SK-N-SH treated with all-trans-retinoic acid at 6 μM for 48 hours (cell line): ENCODE measurements around the gene DDX41.

ENCODE experiments used
- CREB5 ChIP-seq: fragments of 250-450 bp; sonication (Bioruptor Pico); IDR thresholded peaks from 2 replicates; pipeline ENCODE4 v1.5.1; 2020; ENCODE audit warnings: low read depth, mild to moderate bottlenecking, moderate library complexity
- OSR1 ChIP-seq: fragments of 250-450 bp; sonication (Bioruptor Pico); IDR thresholded peaks from 2 replicates; pipeline ENCODE4 v1.8.0; 2022; ENCODE audit warnings: moderate library complexity, mild to moderate bottlenecking, inconsistent platforms
- RARB ChIP-seq: fragments of 250-450 bp; sonication (Bioruptor Pico); IDR thresholded peaks from 2 replicates; pipeline ENCODE4 v1.8.0; 2021; ENCODE audit warnings: mild to moderate bottlenecking, moderate library complexity
- SNAI2 ChIP-seq: fragments of 250-450 bp; sonication (Bioruptor Pico); IDR thresholded peaks from 2 replicates; pipeline ENCODE4 v1.5.0; 2020; ENCODE audit warnings: mild to moderate bottlenecking, moderate library complexity
- TOX ChIP-seq: fragments of 250-450 bp; sonication (Bioruptor Pico); IDR thresholded peaks from 2 replicates; pipeline ENCODE4 v1.8.0; 2021; ENCODE audit warnings: mild to moderate bottlenecking, moderate library complexity, borderline replicate concordance
- ZNF70 ChIP-seq: fragments of 450-650 bp; formaldehyde crosslinking; IDR thresholded peaks from 2 replicates; pipeline ENCODE4 v1.5.0; 2020; ENCODE audit warnings: mild to moderate bottlenecking, moderate library complexity
- ZNF8 ChIP-seq: fragments of 450-650 bp; formaldehyde crosslinking; IDR thresholded peaks from 2 replicates; pipeline ENCODE4 v1.5.0; 2020; ENCODE audit warnings: mild to moderate bottlenecking, moderate library complexity

- TF ChIP-seq ZNF8 (CRISPR knock-in tag): no peak
- no peak for TF ChIP-seq SNAI2 (CRISPR knock-in tag)
- no peak for TF ChIP-seq TOX (CRISPR knock-in tag)
- TF ChIP-seq RARB (CRISPR knock-in tag): no peak
- no peak for TF ChIP-seq ZNF70
- no peak for TF ChIP-seq OSR1
- TF ChIP-seq CREB5 (CRISPR knock-in tag): no peak
Observed at GRCh38 chr5:177554474-177555111, 37.8 kb upstream of the DDX41 start, which contains the start of gene FAM193B.
